GM12865 (cell line): ENCODE results near the gene TTLL10.

ENCODE experiments used
- DNase-seq: peaks from one replicate; pipeline ENCODE4 v3.0.0; 2010; ENCODE audit warnings: low read depth
- H3K4me3 ChIP-seq: 2 replicates; pipeline ENCODE4 v1.5.1; 2011; ENCODE audit warnings: mild to moderate bottlenecking, low read depth, low read length, control low read depth
- TF ChIP-seq, protein P1 (sequence below): IDR thresholded peaks from 2 replicates; pipeline ENCODE4 v1.5.1; 2011; ENCODE audit warnings: low read length, control low read depth, low read depth, inconsistent platforms; ENCODE audit not compliant: insufficient read depth; ENCODE audit errors: missing control alignments

Gene TTLL10

DNA sequence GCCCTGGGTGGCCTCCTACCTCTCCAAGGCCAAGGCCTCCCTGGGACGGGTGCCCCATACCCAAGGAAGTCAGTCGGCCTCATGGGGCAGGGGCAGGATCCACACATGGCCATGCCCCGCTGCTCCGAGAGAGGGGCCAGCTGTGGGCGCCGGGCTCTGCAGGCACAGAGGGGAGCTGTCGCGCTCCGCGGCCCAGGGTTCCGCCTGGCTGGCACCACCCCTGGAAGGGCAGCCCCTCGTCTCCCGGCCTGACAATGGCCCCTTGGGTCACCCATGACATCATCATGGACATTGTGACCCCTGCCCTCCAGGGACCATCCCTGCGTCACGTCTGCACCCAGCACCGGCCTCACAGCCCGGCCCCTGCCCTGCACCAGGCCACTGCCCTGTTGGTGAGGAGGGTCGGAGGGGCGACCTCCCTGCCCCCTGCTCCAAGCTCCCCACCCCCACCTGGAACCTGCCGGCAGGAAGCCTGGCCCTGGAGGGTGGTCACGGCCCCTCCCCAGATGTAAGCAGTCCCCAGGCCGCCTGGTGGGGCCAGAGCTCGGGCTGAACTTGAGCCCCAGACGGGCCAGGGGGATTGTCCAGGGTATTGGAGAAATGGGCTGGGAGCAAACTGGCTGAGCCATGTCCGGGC is 5.8 kb downstream of the TTLL10 start:
- DNase-seq = no peak
- TF ChIP-seq, protein P1, sequence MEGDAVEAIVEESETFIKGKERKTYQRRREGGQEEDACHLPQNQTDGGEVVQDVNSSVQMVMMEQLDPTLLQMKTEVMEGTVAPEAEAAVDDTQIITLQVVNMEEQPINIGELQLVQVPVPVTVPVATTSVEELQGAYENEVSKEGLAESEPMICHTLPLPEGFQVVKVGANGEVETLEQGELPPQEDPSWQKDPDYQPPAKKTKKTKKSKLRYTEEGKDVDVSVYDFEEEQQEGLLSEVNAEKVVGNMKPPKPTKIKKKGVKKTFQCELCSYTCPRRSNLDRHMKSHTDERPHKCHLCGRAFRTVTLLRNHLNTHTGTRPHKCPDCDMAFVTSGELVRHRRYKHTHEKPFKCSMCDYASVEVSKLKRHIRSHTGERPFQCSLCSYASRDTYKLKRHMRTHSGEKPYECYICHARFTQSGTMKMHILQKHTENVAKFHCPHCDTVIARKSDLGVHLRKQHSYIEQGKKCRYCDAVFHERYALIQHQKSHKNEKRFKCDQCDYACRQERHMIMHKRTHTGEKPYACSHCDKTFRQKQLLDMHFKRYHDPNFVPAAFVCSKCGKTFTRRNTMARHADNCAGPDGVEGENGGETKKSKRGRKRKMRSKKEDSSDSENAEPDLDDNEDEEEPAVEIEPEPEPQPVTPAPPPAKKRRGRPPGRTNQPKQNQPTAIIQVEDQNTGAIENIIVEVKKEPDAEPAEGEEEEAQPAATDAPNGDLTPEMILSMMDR = no peak
- H3K4me3 ChIP-seq = no peak overlapping the region

DNA sequence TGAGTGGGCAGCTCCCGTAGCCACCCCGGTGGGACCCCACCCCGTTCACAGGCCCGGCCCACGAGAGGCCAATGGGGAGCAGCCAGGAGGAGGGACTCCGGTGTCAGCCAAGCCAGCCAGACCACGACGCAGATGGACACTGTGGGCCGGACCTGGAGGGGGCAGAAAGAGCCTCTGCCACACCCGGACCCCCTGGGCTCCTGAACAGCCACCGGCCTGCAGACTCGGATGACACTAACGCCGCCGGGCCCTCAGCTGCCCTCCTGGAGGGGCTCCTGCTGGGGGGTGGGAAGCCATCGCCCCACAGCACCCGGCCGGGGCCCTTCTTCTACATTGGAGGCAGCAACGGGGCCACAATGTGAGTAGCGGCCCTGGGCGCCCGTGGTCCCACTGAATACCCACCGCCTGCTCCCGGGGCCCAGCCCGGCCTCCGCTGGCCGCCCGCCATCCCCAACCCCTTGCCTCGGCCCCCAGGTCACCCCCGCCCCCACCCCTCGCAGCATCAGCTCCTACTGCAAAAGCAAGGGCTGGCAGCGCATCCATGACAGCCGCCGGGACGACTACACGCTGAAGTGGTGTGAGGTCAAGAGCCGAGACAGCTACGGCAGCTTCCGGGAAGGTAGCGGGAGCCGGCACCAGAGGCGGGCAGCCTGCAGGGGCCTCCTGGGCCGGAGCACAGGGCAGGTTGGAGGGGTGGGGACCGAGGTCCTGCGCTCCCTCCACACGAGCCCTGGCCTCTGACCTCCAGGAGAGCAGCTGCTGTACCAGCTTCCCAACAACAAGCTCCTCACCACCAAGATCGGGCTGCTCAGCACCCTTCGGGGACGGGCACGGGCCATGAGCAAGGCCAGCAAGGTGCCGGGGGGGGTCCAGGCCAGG is 6.5 kb downstream of the TTLL10 start:
- no peak overlapping the region for H3K4me3 ChIP-seq
- TF ChIP-seq, protein P1 = no peak
- no peak for DNase-seq

DNA sequence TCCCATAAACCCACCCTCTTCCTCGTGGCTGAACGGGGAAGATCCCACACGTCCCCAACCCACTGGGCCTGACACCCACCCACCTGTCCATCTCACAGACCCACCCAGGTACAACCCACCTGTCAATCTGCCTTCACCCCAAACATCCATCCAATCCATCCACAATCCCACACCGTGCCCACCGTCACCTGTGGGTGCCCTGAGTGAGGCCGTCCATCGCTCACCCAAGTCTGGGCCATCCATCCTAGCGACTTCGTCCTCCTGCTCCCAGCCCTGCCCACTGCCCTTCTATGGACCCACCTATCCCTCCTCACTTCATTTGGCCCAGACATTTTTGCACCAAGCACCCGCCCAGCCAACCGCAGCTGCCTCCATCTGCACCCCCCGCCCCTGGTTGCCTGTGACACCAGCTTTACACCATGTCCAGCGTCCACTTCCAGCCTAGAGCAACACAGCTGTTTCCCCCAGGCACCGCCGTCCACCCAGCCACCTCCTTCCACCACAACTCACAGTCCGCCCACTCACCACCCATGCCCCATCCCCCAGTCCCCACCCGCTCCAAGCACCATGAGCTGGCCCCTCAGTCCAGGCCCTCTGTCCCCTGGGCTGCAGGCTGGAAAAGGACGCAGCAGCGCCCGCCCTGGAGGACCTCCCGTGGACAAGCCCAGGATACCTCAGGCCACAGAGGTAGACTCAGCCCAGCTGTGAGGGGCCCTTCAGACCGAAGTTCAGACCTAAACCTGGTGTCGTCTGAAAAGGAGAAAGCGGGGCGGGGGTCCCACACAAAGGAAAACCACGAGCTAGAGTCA is 7.7 kb downstream of the TTLL10 start:
- H3K4me3 ChIP-seq = no peak overlapping the region
- no peak for DNase-seq
- TF ChIP-seq, protein P1 = no peak

DNA sequence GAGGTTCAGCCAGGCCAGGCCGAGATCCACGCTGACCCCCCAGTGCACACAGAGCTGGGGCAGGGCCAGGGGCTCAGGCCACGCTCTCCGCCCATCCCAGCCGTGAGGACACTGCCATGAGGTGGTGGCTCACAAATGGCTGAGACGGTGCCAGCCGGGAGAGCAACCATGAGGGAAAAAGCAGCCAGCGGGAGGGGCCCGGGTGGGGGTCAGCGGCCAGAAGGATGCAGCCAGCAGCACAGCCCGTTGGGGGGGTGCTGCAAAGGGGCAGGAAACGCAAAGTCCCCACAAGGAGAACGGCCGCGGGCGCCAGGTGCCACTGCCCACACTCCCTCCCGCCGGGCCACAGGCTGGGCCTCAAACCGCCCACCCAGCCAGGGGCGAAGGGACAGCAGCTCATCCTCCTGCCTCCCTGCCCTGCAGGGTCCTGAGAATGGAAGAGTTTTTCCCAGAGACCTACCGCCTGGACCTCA is 8.3 kb downstream of the TTLL10 start:
- TF ChIP-seq, protein P1 = no peak
- no peak overlapping the region for H3K4me3 ChIP-seq
- DNase-seq = no peak

DNA sequence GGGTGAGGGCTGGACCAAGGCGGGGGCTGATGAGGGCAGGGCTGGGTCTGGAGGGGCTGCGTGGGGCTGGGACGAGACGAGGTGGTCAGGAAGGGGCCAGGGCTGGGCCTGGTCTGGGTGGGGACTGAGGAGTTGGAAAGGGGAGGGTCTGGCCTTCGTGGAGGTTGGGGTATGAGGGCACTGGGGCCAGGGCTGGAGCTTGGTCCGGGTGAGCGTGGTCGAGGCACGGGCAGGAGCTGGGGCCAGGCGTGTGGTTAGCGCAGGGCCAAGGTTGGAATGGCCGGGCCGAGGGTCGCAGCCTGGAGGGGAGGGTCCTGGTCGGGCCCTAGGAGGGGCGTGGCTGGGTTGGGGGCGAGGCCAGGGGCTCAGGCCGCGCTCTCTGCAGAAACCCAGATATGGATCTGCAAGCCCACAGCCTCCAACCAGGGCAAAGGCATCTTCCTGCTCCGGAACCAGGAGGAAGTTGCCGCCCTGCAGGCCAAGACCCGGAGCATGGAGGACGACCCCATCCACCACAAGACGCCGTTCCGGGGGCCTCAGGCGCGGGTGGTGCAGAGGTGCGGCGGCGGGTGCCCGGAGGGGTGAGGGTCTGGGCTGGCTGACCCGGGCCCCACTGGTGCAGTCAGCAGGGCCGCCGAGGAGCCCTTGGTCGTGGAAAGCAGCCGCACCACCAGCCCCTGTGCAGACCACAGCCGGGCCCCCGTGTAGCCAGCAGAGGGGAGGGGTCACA is 9.0 kb downstream of the TTLL10 start:
- no peak overlapping the region for H3K4me3 ChIP-seq
- no peak for DNase-seq
- TF ChIP-seq, protein P1 = no peak

DNA sequence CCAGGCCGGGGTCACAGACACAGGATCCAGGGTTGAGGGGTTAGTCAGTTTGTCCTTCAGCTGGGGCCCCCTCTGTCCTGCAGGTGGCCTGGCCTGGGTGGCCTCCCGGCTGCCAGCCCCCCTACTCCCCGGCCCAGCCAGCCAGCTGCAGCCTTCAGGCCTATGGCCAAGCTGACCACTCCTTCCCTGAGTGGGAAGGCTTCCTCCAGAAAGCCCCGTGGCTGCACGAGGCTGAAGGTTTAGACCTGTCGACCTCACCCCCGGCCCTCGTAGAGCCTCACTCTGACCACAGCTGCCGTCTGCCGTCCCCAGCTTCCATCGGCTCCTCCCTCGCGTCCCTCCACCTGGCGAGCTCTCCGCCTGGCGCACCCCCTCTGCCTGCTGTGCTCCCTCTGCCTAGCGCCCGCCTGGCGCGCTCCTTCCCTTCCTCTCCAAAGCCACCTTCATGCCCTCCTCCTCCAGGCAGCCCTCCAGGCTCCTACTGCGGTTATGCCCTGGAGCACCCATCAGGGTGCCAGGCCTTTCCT is 9.6 kb downstream of the TTLL10 start:
- no peak overlapping the region for H3K4me3 ChIP-seq
- TF ChIP-seq, protein P1 = no peak
- no peak for DNase-seq
